KMS-11 (cell line): Measurements from ENCODE around the gene GNAQ.

Experiments
- H2AFZ ChIP-seq: fragments of 200-600 bp; sonication (generic); 2 replicates; pipeline ENCODE4 v1.6.1; 2016; ENCODE audit warnings: antibody characterized with exemption, mixed run types, low read depth
- H3K27ac ChIP-seq: fragments of 200-600 bp; sonication (generic); 2 replicates; pipeline ENCODE4 v1.6.1; 2016; ENCODE audit warnings: mild to moderate bottlenecking, mixed run types
- H3K27me3 ChIP-seq: fragments of 200-600 bp; sonication (generic); 2 replicates; pipeline ENCODE4 v1.6.1; 2017; ENCODE audit warnings: mild to moderate bottlenecking, low read depth, mixed run types, moderate library complexity; ENCODE audit not compliant: insufficient read depth
- H3K36me3 ChIP-seq: fragments of 200-600 bp; sonication (generic); 2 replicates; pipeline ENCODE4 v1.6.1; 2017; ENCODE audit warnings: mild to moderate bottlenecking, mixed run types; ENCODE audit not compliant: insufficient read depth
- H3K4me1 ChIP-seq: fragments of 200-600 bp; sonication (generic); 2 replicates; pipeline ENCODE4 v1.6.1; 2016; ENCODE audit warnings: mild to moderate bottlenecking, low read depth, mixed run types; ENCODE audit not compliant: poor library complexity, severe bottlenecking
- H3K4me2 ChIP-seq: fragments of 200-600 bp; sonication (generic); 2 replicates; pipeline ENCODE4 v1.7.0; 2016; ENCODE audit warnings: mild to moderate bottlenecking, mixed run types
- H3K4me3 ChIP-seq: fragments of 200-600 bp; sonication (generic); IDR thresholded peaks from 2 replicates; pipeline ENCODE4 v1.6.1; 2017; ENCODE audit warnings: low read depth, low read length, mixed read lengths; ENCODE audit not compliant: insufficient read depth
- H3K79me2 ChIP-seq: fragments of 200-600 bp; sonication (generic); 2 replicates; pipeline ENCODE4 v1.6.1; 2016; ENCODE audit warnings: low read depth, mixed run types; ENCODE audit not compliant: insufficient read depth
- H3K9ac ChIP-seq: fragments of 200-600 bp; sonication (generic); 2 replicates; pipeline ENCODE4 v1.6.1; 2016; ENCODE audit warnings: mild to moderate bottlenecking, mixed run types
- H4K20me1 ChIP-seq: fragments of 200-600 bp; sonication (generic); 2 replicates; pipeline ENCODE4 v1.6.1; 2016; ENCODE audit warnings: mild to moderate bottlenecking, mixed run types; ENCODE audit not compliant: insufficient read depth
- TF ChIP-seq, protein P1 (sequence below): fragments of 200-600 bp; sonication (generic); conservative IDR thresholded peaks from 2 replicates; pipeline ENCODE4 v1.6.1; 2017; ENCODE audit warnings: low read depth, mild to moderate bottlenecking, antibody characterized with exemption, low read length, moderate library complexity, mixed read lengths

The GNAQ gene

DNA sequence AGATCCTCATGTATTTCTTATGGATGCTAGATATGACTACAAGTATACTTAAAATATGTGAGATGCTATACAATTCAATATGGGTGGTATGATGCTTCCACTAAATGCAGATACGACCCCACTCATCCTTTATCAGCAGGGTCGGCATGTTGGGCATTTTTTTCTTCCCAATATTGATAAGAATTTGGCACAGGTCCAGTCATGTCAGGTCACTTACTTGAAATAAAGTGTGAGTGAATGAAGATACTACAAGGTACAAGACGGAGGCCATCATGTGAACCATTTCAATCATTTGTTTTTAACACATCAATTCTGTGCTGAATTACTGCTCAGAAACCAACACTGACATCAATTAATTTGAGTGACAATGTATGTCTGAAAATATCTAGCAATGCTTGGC, 236.6 kb downstream of the GNAQ start:
- no peaks in the 10 kb centered on the region for H4K20me1 ChIP-seq
- TF ChIP-seq, protein P1, sequence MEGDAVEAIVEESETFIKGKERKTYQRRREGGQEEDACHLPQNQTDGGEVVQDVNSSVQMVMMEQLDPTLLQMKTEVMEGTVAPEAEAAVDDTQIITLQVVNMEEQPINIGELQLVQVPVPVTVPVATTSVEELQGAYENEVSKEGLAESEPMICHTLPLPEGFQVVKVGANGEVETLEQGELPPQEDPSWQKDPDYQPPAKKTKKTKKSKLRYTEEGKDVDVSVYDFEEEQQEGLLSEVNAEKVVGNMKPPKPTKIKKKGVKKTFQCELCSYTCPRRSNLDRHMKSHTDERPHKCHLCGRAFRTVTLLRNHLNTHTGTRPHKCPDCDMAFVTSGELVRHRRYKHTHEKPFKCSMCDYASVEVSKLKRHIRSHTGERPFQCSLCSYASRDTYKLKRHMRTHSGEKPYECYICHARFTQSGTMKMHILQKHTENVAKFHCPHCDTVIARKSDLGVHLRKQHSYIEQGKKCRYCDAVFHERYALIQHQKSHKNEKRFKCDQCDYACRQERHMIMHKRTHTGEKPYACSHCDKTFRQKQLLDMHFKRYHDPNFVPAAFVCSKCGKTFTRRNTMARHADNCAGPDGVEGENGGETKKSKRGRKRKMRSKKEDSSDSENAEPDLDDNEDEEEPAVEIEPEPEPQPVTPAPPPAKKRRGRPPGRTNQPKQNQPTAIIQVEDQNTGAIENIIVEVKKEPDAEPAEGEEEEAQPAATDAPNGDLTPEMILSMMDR, result no peak
- no peaks in the 10 kb centered on the region for H3K27me3 ChIP-seq
- no peak overlapping the region for H2AFZ ChIP-seq
- no peak overlapping the region for H3K9ac ChIP-seq
- no peak overlapping the region for H3K27ac ChIP-seq
- no peak overlapping the region for H3K4me2 ChIP-seq
- H3K36me3 ChIP-seq, result no peaks in the 10 kb centered on the region
- no peaks in the 10 kb centered on the region for H3K79me2 ChIP-seq
- H3K4me3 ChIP-seq, result no peak overlapping the region
- H3K4me1 ChIP-seq, result no peaks in the 10 kb centered on the region

DNA sequence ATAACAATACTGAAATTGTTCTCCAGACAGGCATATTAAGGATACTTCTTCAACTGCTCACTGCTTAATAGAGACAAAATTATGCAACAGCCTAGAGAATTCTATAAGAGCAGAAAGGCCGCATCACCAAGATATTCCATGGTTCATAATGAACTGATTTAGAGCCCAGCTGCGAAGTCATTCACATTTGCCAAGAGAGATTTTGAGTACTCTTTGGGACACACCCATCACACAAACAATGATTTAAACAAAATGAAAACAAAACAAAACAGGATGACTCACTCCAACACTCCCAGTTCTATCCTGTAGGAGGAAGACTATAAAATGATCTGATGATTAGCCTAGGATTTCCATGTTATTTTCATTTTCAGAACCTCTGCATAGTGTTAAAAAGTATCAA, 237.8 kb downstream of the GNAQ start:
- no peaks in the 10 kb centered on the region for H3K36me3 ChIP-seq
- H3K9ac ChIP-seq, result no peak overlapping the region
- TF ChIP-seq, protein P1, result no peak
- no peaks in the 10 kb centered on the region for H4K20me1 ChIP-seq
- no peaks in the 10 kb centered on the region for H3K4me1 ChIP-seq
- H3K27me3 ChIP-seq, result no peaks in the 10 kb centered on the region
- H3K4me3 ChIP-seq, result no peak overlapping the region
- no peak overlapping the region for H2AFZ ChIP-seq
- H3K79me2 ChIP-seq, result no peaks in the 10 kb centered on the region
- no peak overlapping the region for H3K4me2 ChIP-seq
- H3K27ac ChIP-seq, result no peak overlapping the region

DNA sequence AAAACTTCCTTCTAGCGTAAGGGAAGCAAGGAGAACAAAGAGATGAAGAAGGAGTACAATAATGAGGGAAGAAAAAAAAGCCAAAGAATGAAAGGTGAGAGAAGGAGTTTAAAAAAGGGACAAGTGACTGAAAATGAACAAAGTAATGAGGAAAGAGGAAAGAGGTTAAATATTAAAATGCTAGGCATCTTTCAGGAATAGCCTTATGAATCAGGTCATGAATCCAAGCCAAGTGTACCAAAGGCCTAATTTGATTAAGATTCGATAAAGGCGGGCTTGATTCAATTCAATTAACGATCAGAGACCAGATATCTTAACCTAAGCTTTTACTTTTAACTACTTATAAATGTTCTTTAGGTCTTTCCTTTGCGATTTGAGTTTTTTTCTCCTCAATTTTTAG, 241.7 kb downstream of the GNAQ start:
- H3K4me1 ChIP-seq, result no peaks in the 10 kb centered on the region
- TF ChIP-seq, protein P1, result no peak
- no peak overlapping the region for H2AFZ ChIP-seq
- no peaks in the 10 kb centered on the region for H3K36me3 ChIP-seq
- no peaks in the 10 kb centered on the region for H3K79me2 ChIP-seq
- no peak overlapping the region for H3K4me2 ChIP-seq
- no peak overlapping the region for H3K27ac ChIP-seq
- H3K9ac ChIP-seq, result no peak overlapping the region
- no peaks in the 10 kb centered on the region for H4K20me1 ChIP-seq
- no peak overlapping the region for H3K4me3 ChIP-seq
- no peaks in the 10 kb centered on the region for H3K27me3 ChIP-seq

DNA sequence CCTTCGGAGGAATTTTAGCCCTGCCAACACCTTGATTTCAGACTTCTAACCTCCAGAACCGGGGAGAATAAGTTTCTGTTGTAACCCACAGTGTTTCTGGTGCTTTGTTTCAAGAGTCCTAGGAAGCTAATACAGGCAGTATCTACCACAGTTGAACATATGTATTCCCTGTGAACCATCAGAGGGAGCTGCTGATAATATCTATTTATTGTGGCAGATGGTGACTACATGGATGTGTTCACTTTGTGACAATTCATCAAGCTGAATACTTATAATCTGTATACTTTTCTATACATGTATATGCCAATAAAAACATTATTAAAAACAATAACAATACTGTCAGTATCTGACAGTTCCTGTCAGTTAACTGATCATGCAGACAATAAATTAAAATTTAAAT, 246.3 kb downstream of the GNAQ start:
- Histone ChIP-seq H3K4me2 (no peak overlapping the region), H4K20me1 (no peaks in the 10 kb centered on the region), H3K4me1 (no peaks in the 10 kb centered on the region), H3K27me3 (no peaks in the 10 kb centered on the region), H3K36me3 (no peaks in the 10 kb centered on the region), H2AFZ (no peak overlapping the region), H3K79me2 (no peaks in the 10 kb centered on the region), H3K4me3 (no peak overlapping the region), H3K27ac (no peak overlapping the region), H3K9ac (no peak overlapping the region)
- TF ChIP-seq, protein P1, result no peak

DNA sequence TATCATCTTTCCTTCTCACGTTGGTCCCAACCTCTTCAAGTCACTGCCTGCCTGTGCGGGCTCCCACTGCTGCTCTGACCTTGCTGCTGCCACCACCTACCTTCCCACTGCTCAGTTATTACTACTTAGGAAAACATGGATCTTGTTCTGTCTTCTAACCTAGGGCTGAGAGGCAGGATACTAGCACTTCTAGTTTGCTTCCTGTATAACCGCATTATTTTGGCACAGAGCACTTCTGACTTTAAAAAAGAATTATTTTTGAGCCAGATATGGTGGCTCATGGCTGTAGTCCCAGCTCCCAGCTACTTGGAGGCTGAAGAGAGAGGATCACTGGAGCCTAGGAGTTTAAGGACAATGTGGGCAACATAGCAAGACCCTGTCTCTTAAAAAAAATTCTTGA, 248.1 kb downstream of the GNAQ start:
- Histone ChIP-seq H3K4me2 (no peak overlapping the region), H3K36me3 (no peaks in the 10 kb centered on the region), H3K27ac (no peak overlapping the region), H3K79me2 (no peaks in the 10 kb centered on the region), H3K9ac (no peak overlapping the region), H3K4me3 (no peak overlapping the region), H4K20me1 (no peaks in the 10 kb centered on the region), H3K27me3 (no peaks in the 10 kb centered on the region), H2AFZ (no peak overlapping the region), H3K4me1 (peaks cover 15% of the 10 kb centered on the region)
- TF ChIP-seq, protein P1, result no peak
